ENCODE data around the gene RDH16. TPM values are rescaled to one million over a fixed set of nuclear protein-coding genes. Genes with fewer than 3 reads are reported as not detected.
"Not testable (repeated sequence)": the region's sequence is repeated elsewhere in the genome, so short reads cannot be mapped to it uniquely, and the experiment has no call there.

The RDH16 gene
- total RNA-seq, 1 donor from 2014 or later = not detected

- no peak overlapping the region for H3K4me3 ChIP-seq (ENCODE audit: low read depth, low read length)
- TF ChIP-seq CTCF (IDR thresholded peaks at IDR 0.05; ENCODE audit: insufficient read depth, low read length, poor library complexity, severe bottlenecking) = no peak
- no peaks in the 10 kb centered on the region for H3K27me3 ChIP-seq (ENCODE audit: control insufficient read depth, insufficient read depth, low read length)
- no peak for DNase-seq (ENCODE audit: low read depth)
- H3K36me3 ChIP-seq (ENCODE audit: control insufficient read depth, insufficient read depth, low read length) = no peaks in the 10 kb centered on the region
Measured at GRCh38 chr12:56947633-56948456, 9.6 kb downstream of the RDH16 start.

GRCh38 chr12:56943878-56944277 is 13.5 kb downstream of the RDH16 start:
- Histone ChIP-seq H3K36me3 (ENCODE audit: control insufficient read depth, insufficient read depth, low read length) (no peaks in the 10 kb centered on the region), H3K4me3 (ENCODE audit: low read depth, low read length) (no peak overlapping the region), H3K27me3 (ENCODE audit: control insufficient read depth, insufficient read depth, low read length) (no peaks in the 10 kb centered on the region)
- no peak for TF ChIP-seq CTCF (IDR thresholded peaks at IDR 0.05; ENCODE audit: insufficient read depth, low read length, poor library complexity, severe bottlenecking)
- no peak for DNase-seq (ENCODE audit: low read depth)

GRCh38 chr12:56943374-56943773 is 14.0 kb downstream of the RDH16 start:
- not testable (repeated sequence) for DNase-seq (ENCODE audit: low read depth); H3K27me3 ChIP-seq (ENCODE audit: control insufficient read depth, insufficient read depth, low read length); H3K4me3 ChIP-seq (ENCODE audit: low read depth, low read length); H3K36me3 ChIP-seq (ENCODE audit: control insufficient read depth, insufficient read depth, low read length)

- no peaks in the 10 kb centered on the region for H3K27me3 ChIP-seq (ENCODE audit: control insufficient read depth, insufficient read depth, low read length)
- DNase-seq (ENCODE audit: low read depth) = peak; percentile 29
- no peak for TF ChIP-seq CTCF (IDR thresholded peaks at IDR 0.05; ENCODE audit: insufficient read depth, low read length, poor library complexity, severe bottlenecking)
- H3K36me3 ChIP-seq (ENCODE audit: control insufficient read depth, insufficient read depth, low read length) = no peaks in the 10 kb centered on the region
- no peak overlapping the region for H3K4me3 ChIP-seq (ENCODE audit: low read depth, low read length)
Measured at GRCh38 chr12:56941299-56942017, 15.9 kb downstream of the RDH16 start.

- H3K27me3 ChIP-seq (ENCODE audit: control insufficient read depth, insufficient read depth, low read length); H3K36me3 ChIP-seq (ENCODE audit: control insufficient read depth, insufficient read depth, low read length); H3K4me3 ChIP-seq (ENCODE audit: low read depth, low read length); DNase-seq (ENCODE audit: low read depth): not testable (repeated sequence)
Measured at GRCh38 chr12:56940942-56941298, 16.5 kb downstream of the RDH16 start.

- TF ChIP-seq CTCF (IDR thresholded peaks at IDR 0.05; ENCODE audit: insufficient read depth, low read length, poor library complexity, severe bottlenecking) = no peak
- Histone ChIP-seq H3K36me3 (ENCODE audit: control insufficient read depth, insufficient read depth, low read length) (no peaks in the 10 kb centered on the region), H3K4me3 (ENCODE audit: low read depth, low read length) (no peak overlapping the region), H3K27me3 (ENCODE audit: control insufficient read depth, insufficient read depth, low read length) (no peaks in the 10 kb centered on the region)
- no peak for DNase-seq (ENCODE audit: low read depth)
Measured at GRCh38 chr12:56935752-56936151, 21.7 kb downstream of the RDH16 start.
